ENCODE data around the gene AUP1. TPM values are rescaled to one million over a fixed set of nuclear protein-coding genes. Genes with fewer than 3 reads are reported as not detected.
A peak's percentile ranks its signal among the peaks of the same experiment; 100 is the strongest.

The AUP1 gene
- total and polyA plus RNA-seq, 2 of the 8 experiments (the other 6 are each of a cell fraction or from before 2014, with no cell fraction given), result 83.4 to 121 TPM

- TF ChIP-seq RAD21 (IDR thresholded peaks at IDR 0.05 in 1 of 2, conservative IDR thresholded peaks at IDR 0.05 in 1 of 2; ENCODE audit: low read depth in 2 of 2, low read length in 2 of 2), result 0 out of 4 replicates have a peak, but pooled peaks of 1 of the 2 experiments have one; percentile 3
- TF ChIP-seq PHF8 (conservative IDR thresholded peaks at IDR 0.05; ENCODE audit: low read depth, low read length), result peak; percentile 99
- no peak for TF ChIP-seq JUND (IDR thresholded peaks at IDR 0.05; ENCODE audit: low read length)
- no peak for TF ChIP-seq CHD1 (IDR thresholded peaks at IDR 0.05; ENCODE audit: low read depth, low read length)
- no peak for TF ChIP-seq SRF (IDR thresholded peaks at IDR 0.05; ENCODE audit: low read depth, low read length)
- peak; percentile 70; the same call in 1 of the 2 replicates for TF ChIP-seq TBP (IDR thresholded peaks at IDR 0.05; ENCODE audit: low read depth, low read length)
- peak; percentile 21 for TF ChIP-seq MAX (IDR thresholded peaks at IDR 0.05)
Observed at GRCh38 chr2:74529357-74530238, at the start of gene AUP1, which contains the start of gene HTRA2 (continued).
